Pancreas (tissue), 10 donors: ENCODE measurements around the gene MACROD2. TPM values are rescaled to one million over a fixed set of nuclear protein-coding genes. Genes with fewer than 3 reads are reported as not detected.

ENCODE experiments used
- ATAC-seq, 4 donors: fragments of 200-7000 bp; cut with Tn5 transposase; one replicate each; pipeline versions ENCODE4 v1.8.0 to v1.9.1; 2020; ENCODE audit warnings: mild to moderate bottlenecking in 4 of 4, moderate library complexity in 4 of 4
- DNase-seq, 6 donors: peaks; one replicate each; pipeline ENCODE4 v3.0.0-alpha.2; 2020
- FAIRE-seq: peaks from 2 replicates; lab custom pipeline; 2012; peaks lifted over from hg19 to GRCh38; lab: Jason Lieb, UNC
- H3K27ac ChIP-seq, 4 donors: fragments of 200-600 bp; sonication (generic); 1 replicate in 3 of 4; 2 replicates in 1 of 4; pipeline versions ENCODE4 v1.5.0 to v1.8.0; 2020
- H3K27me3 ChIP-seq, 4 donors: fragments of 200-600 bp; one replicate each; pipeline ENCODE4 v1.8.0; 2021
- H3K36me3 ChIP-seq, 3 donors: fragments of 200-600 bp; sonication (generic) in 1 of 3; one replicate each; pipeline versions ENCODE4 v1.5.0 to v1.8.0; 2020 to 2021
- H3K4me1 ChIP-seq, 3 donors: fragments of 200-600 bp; one replicate each; pipeline ENCODE4 v1.8.0; 2021
- H3K4me3 ChIP-seq, 4 donors: fragments of 200-600 bp; sonication (generic) in 2 of 4; one replicate each; pipeline versions ENCODE4 v1.5.0 to v1.8.0; 2020 to 2021
- H3K9me3 ChIP-seq, 4 donors: fragments of 200-600 bp; one replicate each; pipeline ENCODE4 v1.8.0; 2021
- CTCF ChIP-seq, 4 donors: fragments of 200-600 bp; sonication (generic) in 3 of 4; IDR thresholded peaks; one replicate each; pipeline versions ENCODE4 v1.5.0 to v1.8.0; 2021; ENCODE audit warnings: antibody characterized with exemption in 4 of 4
- WGBS, 2 donors: extraction: QIAGEN DNeasy Blood & Tissue Kit; methylation state at CpG; one replicate each; pipeline ENCODE4 v1.1.7; 2013; 5-methylcytosine and 5-hydroxymethylcytosine counted together
- intact Hi-C, 3 donors: fragments of 100-400 bp; cut with DNase I; formaldehyde crosslinking; loops; one replicate each; pipeline versions ENCODE4 v1.11.1 to v1.14.2; 2022
- polyA plus RNA-seq, 2 donors: library from polyadenylated mRNA; stranded (reverse); fragments of 200-250 nt; gene quantifications; one replicate each; pipeline ENCODE4 v1.2.3, GENCODE V29; 2013
- total RNA-seq, 6 donors: library from RNA; stranded (reverse); fragmentation: NEBNext Ultra II Directional in 4 of 6; extraction: Animal tissue kit (Norgen Biotek cat#: 25700) in 4 of 6; gene quantifications; one replicate each; pipeline versions ENCODE4 v1.2.1 to v1.2.4, GENCODE V29; 2021 to 2023
- donor health status: healthy with polysubstance abuse.
- donor health status: DM: no; HTN: no; CAD: no; lungs with moderate emphysema.
- donor health status: DM: no; HTN: no; CAD: no.
- donor health status: control.
- donor health status: control.
- donor health status: Bipolar disorder and iron deficiency.
- donor health status: DM: yes; HTN: yes; CAD: no.
- donor health status: DM: no; HTN: no; CAD: no.
- donor health status: DM: no; HTN: no; CAD: no.
- donor health status: DM: yes; HTN: yes; CAD: no.

Gene MACROD2
- total and polyA plus RNA-seq, 8 donors: 1.7 to 4.9 (median 2.7) TPM

GRCh38 chr20:15625981-15626380 is 1630.7 kb downstream of the MACROD2 start:
- H3K4me3 ChIP-seq: no peak overlapping the region

GRCh38 chr20:15627089-15627488 is 1631.8 kb downstream of the MACROD2 start:
- ATAC-seq (no peak), FAIRE-seq (no peak), DNase-seq (no peak)
- 59 to 78% methylated on average over 3 of the region's 3 CpGs for WGBS, 2 donors
- H3K27me3 ChIP-seq: no peaks in the 10 kb centered on the region
- no peak overlapping the region for H3K4me3 ChIP-seq
- H3K27ac ChIP-seq: no peak overlapping the region
- H3K9me3 ChIP-seq: no peaks in the 10 kb centered on the region
- no peaks in the 10 kb centered on the region for H3K36me3 ChIP-seq
- H3K4me1 ChIP-seq: no peaks in the 10 kb centered on the region
- TF ChIP-seq CTCF (IDR thresholded peaks at IDR 0.05): no peak
- intact Hi-C loops: no loop called here

More at GRCh38 chr20:15625981-15626380, 1630.7 kb downstream of the MACROD2 start:
- Histone ChIP-seq H3K9me3 (no peaks in the 10 kb centered on the region), H3K4me1 (no peaks in the 10 kb centered on the region), H3K27ac (no peak overlapping the region), H3K27me3 (no peaks in the 10 kb centered on the region), H3K36me3 (no peaks in the 10 kb centered on the region)
- ATAC-seq (no peak), FAIRE-seq (no peak), DNase-seq (no peak)
- 73 to 82% methylated on average over 2 of the region's 2 CpGs for WGBS, 2 donors
- no peak for TF ChIP-seq CTCF (IDR thresholded peaks at IDR 0.05)
- intact Hi-C loops: no loop called here

GRCh38 chr20:15627501-15627903 is 1632.2 kb downstream of the MACROD2 start:
- DNase-seq (no peak), ATAC-seq (no peak), FAIRE-seq (no peak)
- Histone ChIP-seq H3K27ac (no peak overlapping the region), H3K27me3 (no peaks in the 10 kb centered on the region), H3K4me1 (no peaks in the 10 kb centered on the region), H3K36me3 (no peaks in the 10 kb centered on the region), H3K4me3 (no peak overlapping the region), H3K9me3 (no peaks in the 10 kb centered on the region)
- TF ChIP-seq CTCF (IDR thresholded peaks at IDR 0.05): no peak
- intact Hi-C loops: no loop called here

GRCh38 chr20:15628851-15629353 is 1633.6 kb downstream of the MACROD2 start:
- no peak for FAIRE-seq
- ATAC-seq: no peak
- no peaks in the 10 kb centered on the region for H3K4me1 ChIP-seq
- intact Hi-C loops: no loop called here
- no peaks in the 10 kb centered on the region for H3K9me3 ChIP-seq
- 58 to 85% methylated on average over 4 of the region's 4 CpGs for WGBS, 2 donors
- no peak for DNase-seq
- H3K36me3 ChIP-seq: no peaks in the 10 kb centered on the region
- no peak overlapping the region for H3K27ac ChIP-seq
- no peak overlapping the region for H3K4me3 ChIP-seq
- no peaks in the 10 kb centered on the region for H3K27me3 ChIP-seq
- TF ChIP-seq CTCF (IDR thresholded peaks at IDR 0.05): no peak

GRCh38 chr20:15630360-15630759 is 1635.0 kb downstream of the MACROD2 start:
- no peak for ATAC-seq
- FAIRE-seq: no peak
- Histone ChIP-seq H3K4me3 (no peak overlapping the region), H3K27ac (no peak overlapping the region), H3K9me3 (no peaks in the 10 kb centered on the region), H3K4me1 (no peaks in the 10 kb centered on the region), H3K36me3 (no peaks in the 10 kb centered on the region), H3K27me3 (no peaks in the 10 kb centered on the region)
- 64 to 74% methylated on average over 4 of the region's 4 CpGs for WGBS, 2 donors
- TF ChIP-seq CTCF (IDR thresholded peaks at IDR 0.05): no peak
- DNase-seq: no peak
- intact Hi-C loops: loop anchor here in 1 of 3 donors (10.0 kb wide), 1 partner anchor 56 kb away; no protein-coding TSS in a partner anchor
